Measurements from ENCODE around the gene DHRS9.
"Not testable (repeated sequence)": the region's sequence is repeated elsewhere in the genome, so short reads cannot be mapped to it uniquely, and the experiment has no call there.

Gene DHRS9

DNA sequence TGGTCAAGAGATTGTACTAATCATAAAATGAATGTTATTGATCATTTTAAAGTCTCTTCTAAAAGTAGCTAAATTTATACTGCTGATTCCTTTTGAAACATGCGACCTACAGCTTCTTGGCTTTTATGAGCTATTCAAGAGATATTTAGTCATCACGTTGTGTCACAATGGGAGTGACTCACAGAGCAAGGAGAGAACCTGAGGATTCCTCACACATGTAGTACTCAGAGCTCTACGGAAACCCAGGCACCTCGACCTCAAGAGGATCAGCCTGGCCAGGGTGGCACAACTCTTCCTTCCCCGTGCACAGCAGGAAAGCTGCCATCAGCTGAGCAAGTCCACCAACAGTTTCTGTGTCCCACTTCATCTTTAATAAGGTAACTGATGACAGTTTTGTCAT lies at the start of gene DHRS9:
TSS of gene DHRS9 (plus strand) at position 223 of the 400 bp plus-strand sequence. CDS start 12,019 bp downstream, outside the sequence.
- DNase-seq (ENCODE audit: low spot score) = no peak

DNA sequence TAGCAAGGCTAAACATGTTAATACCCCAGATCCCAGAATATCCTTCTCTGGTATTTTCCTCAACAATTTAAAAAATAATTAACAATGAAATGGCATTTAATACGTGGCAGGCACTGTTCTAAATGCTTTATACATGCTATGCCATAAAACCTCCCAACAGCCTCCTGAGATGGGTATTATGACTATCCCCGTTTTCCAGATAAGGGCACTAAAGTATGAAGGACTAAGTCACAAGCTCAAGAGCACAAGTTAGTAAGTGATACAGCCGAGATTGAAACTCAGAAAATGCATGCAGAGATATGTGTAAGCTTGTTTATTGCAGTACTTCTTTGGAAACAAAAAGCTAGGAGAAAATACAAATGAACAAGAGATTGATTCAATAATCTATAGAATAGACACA lies 46.2 kb upstream of the DHRS9 start:
- no peak for DNase-seq (ENCODE audit: low spot score)

DNA sequence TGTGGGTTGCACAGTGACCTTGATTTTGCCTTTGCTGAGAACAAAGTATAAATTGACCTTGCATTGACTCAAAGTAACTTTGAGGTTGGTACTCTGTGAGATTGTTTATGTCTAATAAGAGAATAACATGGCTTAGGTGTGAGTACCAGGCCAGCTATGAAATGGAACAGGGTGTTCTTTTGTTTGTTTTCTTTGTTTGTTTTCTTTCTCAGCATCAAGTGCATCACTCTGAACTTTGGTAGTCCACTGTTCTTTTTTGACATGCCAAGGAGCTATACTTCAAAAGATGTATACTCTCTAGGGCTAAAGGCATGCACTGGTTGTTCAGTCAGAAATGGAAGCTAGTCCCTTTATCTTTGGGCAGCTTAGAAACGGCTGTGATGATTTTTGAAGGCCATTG lies 43.3 kb upstream of the DHRS9 start:
- DNase-seq (ENCODE audit: low spot score) = no peak

DNA sequence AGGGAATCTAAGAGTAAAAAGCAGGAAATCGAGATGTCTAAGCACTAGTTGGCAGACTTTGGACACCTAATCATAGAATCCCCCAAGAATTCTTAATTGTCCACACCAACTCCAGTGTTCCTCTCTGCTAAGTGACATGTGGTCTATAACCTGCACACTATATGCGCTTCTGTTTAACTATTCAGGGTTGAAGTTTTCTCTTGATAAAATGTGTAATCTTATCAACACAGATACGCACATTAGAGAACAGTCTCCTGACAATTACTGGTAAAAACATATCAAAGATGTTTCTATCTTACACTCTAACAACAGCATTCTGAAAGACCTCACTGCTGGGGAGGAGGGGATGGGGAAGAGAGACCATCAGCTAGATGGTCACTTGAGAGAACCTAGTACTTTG lies 42.1 kb upstream of the DHRS9 start:
- no peak for DNase-seq (ENCODE audit: low spot score)

DNA sequence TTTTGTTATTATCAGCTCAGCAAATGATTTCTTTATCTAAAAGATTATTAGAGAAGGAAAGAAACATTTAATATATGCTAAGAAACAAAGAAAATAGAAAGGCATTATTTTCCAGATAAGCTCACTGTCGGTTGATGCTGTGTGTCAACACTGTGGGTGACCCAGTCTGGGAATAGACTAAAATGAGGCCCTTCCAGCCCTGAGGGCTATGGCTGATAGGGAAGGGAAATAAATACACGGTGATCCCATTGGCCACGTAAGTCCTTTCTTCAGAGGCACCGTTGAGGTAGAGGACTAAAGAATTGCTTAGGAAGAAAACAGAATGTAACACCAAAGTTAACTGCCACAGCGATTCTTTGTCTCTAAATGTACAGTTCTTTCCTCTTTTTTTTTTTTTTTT lies 40.0 kb upstream of the DHRS9 start:
- DNase-seq (ENCODE audit: low spot score) = no peak

DNA sequence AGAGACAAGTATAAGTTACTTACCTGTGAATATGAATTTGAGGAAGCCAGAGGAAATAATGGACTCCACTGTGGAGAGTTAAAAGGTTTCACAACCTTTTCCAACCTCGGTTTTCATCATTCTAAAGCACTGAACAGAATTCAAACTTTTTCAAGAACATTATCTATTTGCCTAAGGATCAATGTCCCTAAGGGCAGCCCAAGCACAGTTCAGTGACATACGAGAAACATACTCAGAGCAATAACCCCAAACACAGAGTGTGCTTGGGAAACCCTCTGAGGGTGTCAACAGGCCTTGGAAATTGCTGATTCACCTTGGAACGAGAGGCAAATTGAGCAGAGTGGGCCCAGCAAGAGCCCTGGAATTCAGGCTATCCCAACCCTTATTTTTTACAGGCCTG lies 38.2 kb upstream of the DHRS9 start, which contains the start of gene ABCB11:
TSS of gene ABCB11 (minus strand) at position 123 of the 400 bp plus-strand sequence. CDS start 13,199 bp downstream, outside the sequence.
- no peak for DNase-seq (ENCODE audit: low spot score)

DNA sequence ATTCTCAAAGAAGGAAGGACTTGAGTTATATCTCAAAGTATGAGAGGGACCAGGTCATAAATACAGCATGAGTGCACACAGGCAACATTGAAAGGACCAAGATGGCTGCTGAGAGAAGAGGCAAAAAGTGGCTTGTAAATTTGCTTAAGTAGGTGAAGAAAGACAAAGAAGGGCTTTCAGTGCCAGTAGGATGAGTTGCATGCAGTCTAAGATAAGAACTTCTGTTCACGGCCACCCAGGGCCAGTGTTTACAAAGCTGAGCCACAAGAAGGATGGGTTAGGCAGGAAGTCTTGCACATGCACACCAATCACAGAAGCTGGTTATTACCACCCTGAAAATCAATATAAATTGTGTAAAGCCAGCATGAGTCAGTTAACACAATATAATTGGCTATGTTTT lies 35.1 kb upstream of the DHRS9 start:
- DNase-seq (ENCODE audit: low spot score) = no peak

DNA sequence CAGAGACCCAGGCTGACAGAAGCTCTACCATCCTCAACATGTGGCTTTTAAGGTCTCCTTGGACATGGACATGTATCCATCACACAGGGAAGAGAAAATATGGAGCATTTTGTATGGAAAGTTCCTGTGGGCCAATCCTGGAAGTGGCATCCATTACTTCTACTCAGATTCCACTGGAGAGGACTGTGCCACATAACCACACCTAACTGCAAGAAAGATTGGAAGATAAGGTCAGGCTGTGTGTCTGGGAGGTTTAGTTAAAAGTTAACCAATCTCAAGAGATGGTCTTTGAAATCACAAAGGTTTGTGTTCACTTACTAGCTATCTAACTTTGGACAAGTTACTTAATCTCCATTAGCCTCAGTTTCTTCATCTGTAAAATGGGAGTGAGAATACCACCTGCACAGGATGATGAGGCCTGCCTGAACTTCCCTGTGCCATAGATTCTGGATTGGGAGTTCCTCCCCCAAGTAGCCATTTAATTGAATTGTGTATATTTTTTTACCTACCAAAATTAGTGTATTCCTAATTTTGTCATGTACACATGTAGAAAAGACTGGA lies 34.3 kb upstream of the DHRS9 start:
- no peak for DNase-seq (ENCODE audit: low spot score)

DNA sequence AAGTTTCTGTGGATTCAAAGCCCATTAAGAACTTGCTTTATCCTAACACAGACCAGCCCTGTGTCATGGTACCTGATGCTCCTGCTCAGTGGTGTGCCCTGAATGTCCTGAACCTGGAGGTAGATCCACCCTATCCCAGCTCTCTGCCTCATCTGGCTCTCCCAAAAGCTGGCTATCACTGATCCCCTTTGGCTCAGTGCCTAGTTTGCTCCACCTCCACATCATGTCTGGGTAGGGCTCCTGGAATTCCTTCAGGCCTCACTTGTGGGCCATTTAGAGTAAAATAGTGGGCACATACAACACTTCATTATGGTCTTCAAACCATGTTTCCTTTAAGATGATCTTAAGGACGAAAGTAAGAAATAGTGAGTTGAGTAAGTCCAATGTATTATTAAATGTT lies 33.5 kb upstream of the DHRS9 start:
- DNase-seq (ENCODE audit: low spot score) = no peak

DNA sequence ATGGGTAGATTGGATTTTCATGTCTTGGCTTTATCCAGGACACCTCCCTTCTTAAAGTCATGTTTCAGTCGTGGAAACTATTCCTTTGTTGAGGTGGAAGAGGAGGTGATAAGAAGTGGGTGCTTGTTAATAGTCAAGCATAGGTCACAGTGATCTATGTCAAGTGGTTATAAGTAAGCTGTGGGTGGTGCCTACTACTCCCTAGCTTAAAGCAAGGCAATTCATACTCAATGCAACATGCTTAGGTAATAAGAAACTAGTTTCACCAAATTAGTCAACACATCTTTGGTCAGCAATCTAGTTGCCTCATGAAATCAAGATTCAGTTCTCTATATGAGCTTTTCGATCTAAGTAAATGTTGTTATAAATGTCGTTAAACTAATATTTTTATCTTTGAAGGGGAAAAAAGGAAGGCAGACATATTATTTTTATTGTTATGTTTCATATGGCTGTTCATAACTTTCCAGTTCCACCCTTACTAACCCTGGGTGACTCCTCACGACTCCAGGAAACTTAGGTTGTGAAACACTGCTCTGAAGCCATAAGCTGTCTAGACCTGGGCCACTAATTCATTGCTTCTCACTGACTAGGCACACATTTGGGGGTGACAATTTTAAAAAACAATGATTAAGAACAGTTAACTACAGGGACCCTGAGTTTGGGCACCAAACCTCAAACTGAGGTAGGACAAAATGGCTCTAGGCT lies 32.5 kb upstream of the DHRS9 start:
- DNase-seq (ENCODE audit: low spot score) = no peak

DNA sequence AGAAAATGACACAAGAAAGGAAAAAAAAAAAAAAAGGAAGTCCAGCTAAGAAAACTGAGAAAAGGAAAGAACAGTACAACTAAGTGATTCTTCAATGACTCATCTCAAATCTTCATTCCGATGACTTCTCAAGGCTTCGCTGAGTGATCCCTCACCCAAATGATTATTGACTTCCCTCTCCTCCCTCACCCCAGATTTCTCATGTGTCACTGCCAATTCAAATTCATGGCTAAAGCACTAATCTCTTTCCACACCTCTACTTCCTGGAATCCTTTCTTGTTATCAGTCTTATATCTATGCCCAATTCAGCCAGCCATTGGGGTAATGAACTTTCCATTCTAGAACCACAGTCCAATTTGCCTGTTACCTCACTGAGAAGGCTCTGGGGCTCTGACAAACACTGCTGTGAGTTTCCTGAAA lies 31.0 kb upstream of the DHRS9 start:
- DNase-seq (ENCODE audit: low spot score) = no peak

DNA sequence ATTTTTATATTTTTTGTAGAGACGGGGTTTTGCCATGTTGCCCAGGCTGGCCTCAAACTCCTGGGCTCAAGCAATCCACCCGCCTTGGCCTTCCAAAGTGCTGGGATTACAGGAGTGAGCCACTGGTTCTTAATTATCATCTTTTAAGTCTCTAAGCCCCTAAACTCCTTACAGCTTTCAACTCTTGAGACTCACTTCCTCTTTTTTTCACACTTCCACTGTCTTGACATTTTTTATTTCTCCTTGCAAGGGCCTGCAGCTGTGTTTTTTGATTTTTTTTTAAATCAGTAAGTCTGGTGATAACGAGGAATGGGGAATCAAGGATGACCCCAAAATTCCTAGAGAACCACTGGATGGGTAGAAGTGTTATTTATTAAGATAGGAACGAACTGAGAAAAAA lies 29.7 kb upstream of the DHRS9 start:
- DNase-seq (ENCODE audit: low spot score) = no peak

DNA sequence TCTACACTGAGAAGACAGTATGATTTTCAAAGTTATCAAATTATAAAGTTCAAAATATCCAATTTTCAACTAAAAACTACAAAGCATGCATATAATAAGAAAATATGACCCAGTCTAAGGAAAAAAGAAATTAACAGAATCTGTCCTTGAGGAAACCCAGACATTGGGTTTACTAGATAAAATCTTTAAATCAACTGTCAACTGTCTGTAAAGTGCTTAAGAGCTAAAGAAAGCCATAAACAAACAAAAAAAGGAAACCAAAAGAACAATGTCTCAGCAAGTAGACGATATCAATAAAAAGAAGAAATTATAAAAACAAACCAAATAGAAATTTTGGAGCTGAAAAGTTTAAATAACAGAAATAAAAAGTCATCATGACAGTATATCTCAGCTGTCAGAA lies 27.8 kb upstream of the DHRS9 start:
- DNase-seq (ENCODE audit: low spot score) = no peak

DNA sequence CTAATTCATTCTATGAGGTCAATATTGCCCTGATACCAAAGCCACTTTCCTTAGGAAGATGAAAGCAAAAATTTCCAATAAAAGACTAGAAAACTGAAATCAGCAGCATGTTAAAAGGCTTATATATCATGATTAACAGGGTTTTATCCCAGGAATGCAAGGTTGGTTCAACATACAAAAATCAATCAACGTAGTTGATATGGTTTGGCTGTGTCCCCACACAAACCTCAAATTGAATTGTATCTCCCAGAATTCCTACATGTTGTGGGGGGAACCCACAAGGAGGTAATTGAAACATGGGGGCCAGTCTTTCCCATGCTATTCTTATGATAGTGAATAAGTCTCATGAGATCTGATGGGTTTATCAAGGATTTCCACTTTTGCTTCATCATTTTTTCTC lies 26.5 kb upstream of the DHRS9 start:
- DNase-seq (ENCODE audit: low spot score) = no peak

DNA sequence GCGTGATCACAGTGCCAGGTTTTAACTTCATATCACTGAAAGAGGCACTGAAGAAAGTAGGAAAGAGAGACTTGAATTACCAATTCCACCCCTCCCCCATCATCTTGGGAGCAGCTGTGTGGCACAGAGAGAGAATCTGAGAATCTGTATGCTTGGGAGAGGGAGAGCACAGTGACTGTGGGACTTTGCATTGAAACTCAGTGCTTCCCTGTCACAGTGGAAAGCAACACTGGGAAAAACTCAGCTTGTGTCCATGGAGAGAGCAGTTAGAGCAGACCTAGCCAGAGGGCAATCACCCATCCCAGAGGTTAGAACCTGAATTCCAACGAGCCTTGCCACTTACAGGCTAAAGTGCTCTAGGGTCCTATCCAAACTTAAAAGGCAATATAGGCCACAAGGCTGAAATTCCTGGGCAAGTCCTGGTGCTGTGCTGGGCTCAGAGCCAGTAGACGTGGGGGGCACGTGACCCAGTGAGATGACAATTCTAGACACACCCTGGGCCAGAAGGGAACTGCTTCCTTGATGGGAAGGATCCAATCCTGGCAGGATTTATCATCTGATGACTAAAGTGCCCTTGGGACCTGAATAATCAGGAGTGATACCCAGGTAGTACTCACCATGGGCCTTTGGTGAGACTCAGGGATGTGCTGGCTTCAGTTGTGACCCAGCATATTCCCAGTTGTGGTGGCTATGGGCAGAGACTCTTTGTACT lies 22.8 kb upstream of the DHRS9 start:
- no peak for DNase-seq (ENCODE audit: low spot score)

DNA sequence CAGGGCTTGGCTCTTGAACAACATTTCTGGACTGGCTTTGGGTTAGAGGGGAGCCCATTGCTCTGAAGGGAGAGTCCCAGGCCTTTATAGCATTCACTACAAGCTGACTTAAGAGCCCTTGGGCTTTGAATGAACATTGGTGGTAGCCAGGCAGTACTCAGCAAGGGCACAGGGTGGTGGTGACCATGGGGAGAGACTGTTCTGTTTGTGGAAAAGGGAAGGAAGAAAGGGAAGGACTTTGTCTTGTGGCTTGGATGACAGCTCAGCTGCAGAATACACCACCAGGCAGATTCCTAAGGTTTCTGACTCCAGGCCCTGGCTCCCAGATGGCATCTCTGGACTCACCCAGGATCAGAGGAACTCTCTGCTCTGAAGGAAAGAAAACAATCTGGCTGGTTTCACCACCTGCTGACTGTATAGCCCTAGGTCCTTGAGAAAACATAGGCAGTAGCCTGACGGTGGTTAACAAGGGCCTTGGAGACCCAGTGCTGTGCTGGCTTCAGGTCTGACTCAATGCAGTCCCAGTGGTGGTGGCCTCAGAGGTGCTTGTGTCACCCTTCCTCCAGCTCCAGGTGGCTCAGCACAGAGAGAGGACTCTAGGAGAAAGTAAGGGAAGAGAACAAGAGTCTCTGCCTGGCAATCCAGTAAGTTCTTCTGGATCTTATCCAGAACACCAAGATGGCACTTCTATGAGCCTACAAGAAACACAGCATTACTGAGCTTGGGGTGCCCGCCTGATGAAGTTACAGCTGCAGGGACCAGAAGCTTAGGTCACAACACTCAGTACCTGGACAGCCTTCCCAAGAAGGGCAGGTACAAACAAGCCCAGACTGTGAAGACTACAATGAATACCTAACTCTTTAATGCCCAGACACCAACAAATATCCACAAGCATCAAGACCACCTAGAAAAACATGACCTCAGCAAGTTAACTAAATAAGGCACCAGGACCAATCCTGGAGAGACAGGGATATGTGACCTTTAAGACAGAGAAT lies 21.8 kb upstream of the DHRS9 start:
- DNase-seq (ENCODE audit: low spot score) = no peak

DNA sequence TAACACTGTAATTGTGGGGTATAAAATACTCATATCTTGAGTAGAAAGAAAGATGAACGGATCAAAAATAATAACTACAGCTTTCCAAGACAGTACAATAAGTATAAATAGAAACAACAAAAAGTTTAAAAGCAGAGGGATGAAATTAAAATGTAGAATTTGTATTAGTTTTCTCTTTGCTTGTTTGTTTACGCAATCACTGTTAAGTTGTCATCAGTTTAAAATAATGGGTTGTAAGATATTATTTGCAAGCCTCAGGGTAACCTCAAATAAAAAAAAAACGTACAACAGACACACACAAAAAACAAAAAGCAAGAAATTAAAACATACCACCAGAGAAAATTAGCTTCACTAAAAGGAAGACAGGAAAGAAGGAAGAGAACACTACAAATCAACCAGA lies 20.2 kb upstream of the DHRS9 start:
- DNase-seq (ENCODE audit: low spot score) = no peak

DNA sequence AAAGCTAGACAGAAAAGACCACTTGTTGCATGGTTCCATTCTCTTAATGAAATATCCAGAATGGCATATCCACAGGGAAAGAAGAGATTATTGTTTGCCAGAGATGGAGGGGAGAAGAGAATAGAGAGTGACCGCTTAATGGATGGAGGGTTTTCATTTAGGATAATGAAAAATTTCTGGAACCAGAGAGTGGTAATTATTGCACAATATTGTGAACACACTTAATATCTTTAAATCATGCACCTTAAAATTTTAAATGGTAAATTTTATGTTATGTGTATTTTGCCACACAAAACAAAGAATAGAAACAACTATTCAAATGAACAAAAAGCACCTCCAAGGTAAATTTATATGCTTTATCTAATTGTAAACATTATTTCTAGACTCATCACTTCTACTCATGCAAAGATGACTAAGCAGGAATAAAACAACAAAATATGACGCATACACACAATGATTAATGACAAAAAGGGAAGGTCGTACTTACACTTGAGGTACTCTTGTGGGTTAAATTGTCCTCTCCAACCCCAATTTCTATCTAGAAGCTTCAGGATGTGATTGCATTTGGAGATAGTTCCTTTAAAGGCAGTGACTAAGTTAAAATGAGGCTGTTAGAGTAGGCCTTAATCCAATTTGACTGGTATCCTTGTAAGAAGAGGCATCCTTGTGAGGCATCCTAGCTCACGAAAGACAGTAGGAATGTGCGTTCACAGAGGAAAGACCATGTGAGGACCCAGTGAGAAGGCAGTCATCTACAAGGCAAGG lies 18.7 kb upstream of the DHRS9 start:
- no peak for DNase-seq (ENCODE audit: low spot score)

DNA sequence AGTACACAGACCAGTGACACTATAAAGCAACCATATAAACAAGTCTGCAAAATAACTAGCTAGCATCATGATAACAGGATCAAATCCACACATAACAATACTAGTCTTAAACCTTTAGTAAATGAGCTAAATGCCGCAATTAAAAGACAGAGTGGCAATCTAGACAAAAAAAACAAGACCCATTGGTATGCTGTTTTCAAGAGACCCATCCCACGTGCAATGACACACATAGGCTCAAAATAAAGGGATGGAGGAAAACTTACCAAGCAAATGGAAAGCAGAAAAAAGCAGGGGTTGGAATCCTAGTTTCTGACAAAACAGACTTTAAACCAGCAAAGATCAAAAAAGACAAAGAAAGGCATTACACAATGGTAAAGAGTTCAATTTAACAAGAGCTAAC lies 14.8 kb upstream of the DHRS9 start:
- DNase-seq (ENCODE audit: low spot score) = not testable (repeated sequence)

DNA sequence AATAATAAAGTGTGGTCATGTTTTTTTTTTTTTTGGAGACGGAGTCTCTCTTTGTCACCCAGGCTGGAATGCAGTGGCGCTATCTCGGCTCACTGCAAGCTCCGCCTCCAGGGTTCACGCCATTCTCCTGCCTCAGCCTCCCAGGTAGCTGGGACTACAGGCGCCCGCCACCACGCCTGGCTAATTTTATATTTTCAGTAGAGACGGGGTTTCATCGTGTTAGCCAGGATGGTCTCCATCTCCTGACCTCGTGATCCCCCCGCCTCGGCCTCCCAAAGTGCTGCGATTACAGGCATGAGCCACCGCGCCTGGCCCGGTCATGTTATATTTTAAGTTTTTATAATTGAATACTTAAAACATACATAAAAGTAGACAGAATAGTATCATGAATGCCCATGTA lies 5.2 kb upstream of the DHRS9 start:
- not testable (repeated sequence) for DNase-seq (ENCODE audit: low spot score)

DNA sequence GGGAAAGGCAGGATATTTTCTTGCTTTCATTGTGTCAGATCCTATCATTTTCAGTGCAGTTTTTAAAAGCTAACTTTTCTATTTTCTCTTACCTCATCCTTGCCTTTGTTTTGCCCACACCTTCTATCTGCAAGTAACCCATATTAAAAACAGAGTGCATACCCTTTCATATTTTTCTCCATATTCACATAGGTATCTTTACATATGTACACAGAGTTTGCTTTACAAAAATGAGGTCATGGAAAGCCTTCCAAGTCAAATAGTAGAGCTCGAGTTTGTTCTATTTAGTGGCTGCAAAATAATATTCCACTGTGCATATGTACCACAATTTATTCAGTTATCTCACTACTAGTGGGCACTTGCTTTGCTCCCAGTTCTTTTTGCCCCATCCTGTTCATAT lies 3.9 kb upstream of the DHRS9 start:
- no peak for DNase-seq (ENCODE audit: low spot score)
